Adrenal gland (tissue), 5 donors: Measurements from ENCODE around the gene AGK.

Source experiments
- CTCF ChIP-seq, 6 experiments: fragments of 450-650 bp in 4 of 6; fragments of 200-600 bp in 2 of 6; sonication (generic) in 1 of 6; IDR thresholded peaks; 1 replicate in 5 of 6; 2 replicates in 1 of 6; pipeline versions ENCODE4 v1.5.1 to v1.8.0; 2016 to 2021; ENCODE audit warnings: antibody characterized with exemption in 6 of 6, mild to moderate bottlenecking in 2 of 6, moderate library complexity in 1 of 6
- POLR2A ChIP-seq, 2 donors: fragments of 450-650 bp; IDR thresholded peaks; one replicate each; pipeline ENCODE4 v1.6.1; 2017; ENCODE audit warnings: antibody characterized with exemption in 2 of 2, mild to moderate bottlenecking in 2 of 2, moderate library complexity in 1 of 2
- donor health status: DM: no; HTN: no; CAD: no.

- no peak for TF ChIP-seq CTCF (IDR thresholded peaks at IDR 0.05)
- no peak for TF ChIP-seq POLR2A (IDR thresholded peaks at IDR 0.05)
Observed at GRCh38 chr7:141567432-141567831, 16.2 kb downstream of the AGK start.
